Measurements from ENCODE around the gene ZNF174. TPM values are rescaled to one million over a fixed set of nuclear protein-coding genes. Genes with fewer than 3 reads are reported as not detected.

Gene ZNF174
- total RNA-seq (2012; rRNA removed) (5.3 and 7.2 TPM in 2 replicates), polyA plus RNA-seq (2012; rRNA removed) (9.4 and 10.6 TPM in 2 replicates), Bru-seq, nascent RNA (percentile 64 among the genes with signal in this experiment), BruChase-seq, experiment 1, labeled RNA remaining after a 6-hour chase (percentile 70 among the genes with signal in this experiment), BruChase-seq, experiment 2, labeled RNA remaining after a 2-hour chase (percentile 78 among the genes with signal in this experiment)
- 6.6 and 9.8 TPM in 2 replicates for polyA plus RNA-seq (2012; cell fraction: cytosol; rRNA removed)
- polyA plus RNA-seq (2012; cell fraction: nucleus; rRNA removed; ENCODE audit: low replicate concordance): 5.1 and 8.9 TPM in 2 replicates
- long read RNA-seq, transcript ZNF174-201 (3 exons, 2,260 nt): major isoform, 5 of 14 reads
- long read RNA-seq, partial matches to known transcripts: 1 of 14 reads
- long read RNA-seq, other reads (novel, unspliced or antisense): 4 of 14 reads

GRCh38 chr16:3400779-3401688 lies at the start of gene ZNF174, which contains the start of gene ZSCAN32:
ZNF174 (plus strand) TSS chr16:3401215; CDS start chr16:3402005, 790 bp downstream.
ZSCAN32 (minus strand) TSS chr16:3401004; CDS start chr16:3397557, 3,447 bp downstream.
- Histone ChIP-seq H2BK20ac (ENCODE audit: low read depth, low read length) (no peak within 1 kb of the TSS), H3K9ac (ENCODE audit: low read depth, low read length) (peak within 1 kb of the TSS; percentile 89), H3K23ac (ENCODE audit: low read depth, low read length) (peak within 1 kb of the TSS; percentile 86), H2BK120ac (ENCODE audit: low read depth, low read length) (no peak within 1 kb of the TSS), H2BK5ac (ENCODE audit: low read depth, low read length, poor library complexity, severe bottlenecking) (peak within 1 kb of the TSS; percentile 33), H2BK15ac (ENCODE audit: low read depth, low read length) (no peak within 1 kb of the TSS), H3K4me3 (ENCODE audit: insufficient read depth, low read depth, low read length) (peak within 1 kb of the TSS; percentile 73), H3K27me3 (ENCODE audit: control insufficient read depth, insufficient read depth, low read length) (no peaks in the 10 kb centered on the region), H3K4me2 (ENCODE audit: low read depth, low read length) (peak within 1 kb of the TSS; percentile 100), H2AFZ (replicated peaks; ENCODE audit: low read length, poor library complexity) (peak within 1 kb of the TSS; percentile 94), H3K27ac (ENCODE audit: insufficient read depth, low read length) (peak within 1 kb of the TSS; percentile 66), H4K8ac (ENCODE audit: low read depth in 2 of 2, low read length in 2 of 2) (peak within 1 kb of the TSS; percentile 59 to 68), H3K18ac (ENCODE audit: low read depth, low read length) (no peak within 1 kb of the TSS), H3K56ac (ENCODE audit: extremely low read depth, insufficient read depth, low read length) (peak within 1 kb of the TSS; percentile 60), H3K9me3 (ENCODE audit: control insufficient read depth, insufficient read depth, low read length) (peaks cover 26% of the 10 kb centered on the region), H4K5ac (ENCODE audit: low read depth, low read length) (peak within 1 kb of the TSS; percentile 26), H3K9me1 (ENCODE audit: insufficient read depth, low read length) (no peaks in the 10 kb centered on the region), H2AK9ac (replicated peaks; ENCODE audit: low read depth, low read length, poor library complexity) (peak within 1 kb of the TSS; percentile 73), H3K4ac (ENCODE audit: low read depth, low read length) (peak within 1 kb of the TSS; percentile 60), H3K36me3 (ENCODE audit: control insufficient read depth, insufficient read depth, low read length) (peaks cover 39% of the 10 kb centered on the region), H4K20me1 (ENCODE audit: insufficient read depth, low read length) (peaks cover 2% of the 10 kb centered on the region; the same call in 1 of the 2 replicates), H3K79me1 (ENCODE audit: low read depth in 1 of 2, low read length in 2 of 2) (peaks cover 47 to 63% of the 10 kb centered on the region in 2 experiments), H3K4me1 (ENCODE audit: control insufficient read depth, insufficient read depth, low read length) (peaks cover 4% of the 10 kb centered on the region), H3K14ac (replicated peaks; ENCODE audit: low read depth, low read length) (peak within 1 kb of the TSS; percentile 72), H2AK5ac (ENCODE audit: low read depth, low read length) (peak within 1 kb of the TSS; percentile 12; the same call in 1 of the 2 replicates), H4K91ac (ENCODE audit: insufficient read depth, low read depth, low read length) (no peak within 1 kb of the TSS)
- 0% methylated on average over 43 of the region's 95 CpGs; no CpG with 5 or more reads in 1 of the 2 experiments for WGBS, 2 experiments (ENCODE audit: extremely low coverage in 2 of 2, insufficient read length in 1 of 2)
- no TSS peak for BruUV-seq (replicated peaks)
- ChIA-PET POLR2A (ENCODE audit: unreplicated experiment) (interaction anchor here (1.0 kb wide), 1 partner anchor 43 kb away, joined by 3 read pairs; no protein-coding TSS in a partner anchor), CTCF (no interaction called here)
- DNase-seq (peak; percentile 99), ATAC-seq (ENCODE audit: low read depth) (peak; percentile 98)
- dilution Hi-C loops (cut with HindIII; ENCODE audit: low sequenced_read_pairs, unreplicated experiment): no loop called here
- in situ Hi-C loops (cut with MboI; ENCODE audit: low sequenced_read_pairs): no loop called here
- intact Hi-C loops (cut with micrococcal nuclease): loop anchor here (2.0 kb wide), 1 partner anchor 58 kb away; no protein-coding TSS in a partner anchor
- TF ChIP-seq MAFK (IDR thresholded peaks at IDR 0.05; ENCODE audit: low read depth, low read length) (no peak), RCOR1 (IDR thresholded peaks at IDR 0.05; ENCODE audit: insufficient replicate concordance, low read length) (no peak), FOS (IDR thresholded peaks at IDR 0.05; ENCODE audit: low read depth, low read length) (no peak), POLR2A (IDR thresholded peaks at IDR 0.05; ENCODE audit: low read depth, low read length) (peak; percentile 74), CTCF (conservative IDR thresholded peaks at IDR 0.05; ENCODE audit: low read depth, low read length) (no peak), USF2 (IDR thresholded peaks at IDR 0.05; ENCODE audit: low read depth, low read length) (no peak), ELK1 (IDR thresholded peaks at IDR 0.05; ENCODE audit: borderline replicate concordance, low read depth, low read length) (0 out of 2 replicates have a peak, but pooled peaks have one; percentile 29), RAD21 (IDR thresholded peaks at IDR 0.05; ENCODE audit: low read length) (no peak), CEBPB (IDR thresholded peaks at IDR 0.05; ENCODE audit: low read depth, low read length) (no peak), CHD1 (IDR thresholded peaks at IDR 0.05; ENCODE audit: low read depth, low read length) (no peak), MXI1 (IDR thresholded peaks at IDR 0.05; ENCODE audit: borderline replicate concordance, low read depth, low read length) (peak; percentile 75; the same call in 1 of the 2 replicates)

All from IMR-90 (cell line).